Activated T-helper 2 cell treated with anti-CD3 and anti-CD28 coated beads, Interferon-gamma antibody, Interleukin-2, Interleukin-4, amounts not matched to agents 10 μg/mL and 5 μg/mL and 100 μg/mL, durations not matched to agents 14 hours and 24 hours and 36 hours (primary cell): ENCODE measurements around the gene MRTO4. TPM values are rescaled to one million over a fixed set of nuclear protein-coding genes. Genes with fewer than 3 reads are reported as not detected.

Experiments used
- total RNA-seq: library from RNA; stranded (reverse); gene quantifications from 2 replicates; pipeline ENCODE4 v1.2.3, GENCODE V29; 2022

Gene MRTO4
- total RNA-seq, 1 donor from 2014 or later = 113 TPM

Other genes with a start within 250 kb of the MRTO4 start
- 156 and 160 TPM in 2 replicates for gene UBR4, start 41.5 kb upstream of the MRTO4 start, total RNA-seq
- 54.0 and 57.4 TPM in 2 replicates for gene EMC1, start 281 bp upstream of the MRTO4 start, total RNA-seq
- gene AKR7A3, start 37.0 kb downstream of the MRTO4 start, total RNA-seq = 1.4 and 2.1 TPM in 2 replicates
- 34.3 and 38.8 TPM in 2 replicates for gene AKR7A2, start 60.3 kb downstream of the MRTO4 start, total RNA-seq
- gene SLC66A1, start 60.5 kb downstream of the MRTO4 start, total RNA-seq = 10.6 and 12.1 TPM in 2 replicates
- gene CAPZB, start 233.7 kb downstream of the MRTO4 start, total RNA-seq = 329 and 336 TPM in 2 replicates